Measurements from ENCODE around the gene IL25.

IL25 gene

DNA sequence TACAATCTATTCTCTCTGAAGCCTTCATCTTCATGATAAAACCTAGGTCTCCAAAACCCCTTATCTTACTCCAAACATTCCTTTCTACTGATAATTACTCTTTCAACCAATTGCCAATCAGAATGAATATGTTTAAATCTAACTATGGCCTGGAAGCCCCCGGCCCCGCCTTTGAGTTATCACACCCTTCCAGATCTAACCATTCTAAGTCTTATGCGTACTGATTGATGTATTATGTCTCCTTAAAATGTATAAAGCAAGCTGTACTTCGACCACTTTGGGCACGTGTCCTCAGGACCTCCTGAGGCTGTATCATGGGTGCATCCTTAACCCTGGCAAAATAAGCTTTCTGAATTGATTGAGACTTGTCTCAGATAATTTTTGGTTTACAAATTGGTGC is 37.0 kb upstream of the IL25 start:
- no peak for DNase-seq (ENCODE audit: low spot score)
- no peak for TF ChIP-seq CTCF (IDR thresholded peaks at IDR 0.05)
- Histone ChIP-seq H3K27ac (no peak overlapping the region), H3K4me3 (no peak overlapping the region)

DNA sequence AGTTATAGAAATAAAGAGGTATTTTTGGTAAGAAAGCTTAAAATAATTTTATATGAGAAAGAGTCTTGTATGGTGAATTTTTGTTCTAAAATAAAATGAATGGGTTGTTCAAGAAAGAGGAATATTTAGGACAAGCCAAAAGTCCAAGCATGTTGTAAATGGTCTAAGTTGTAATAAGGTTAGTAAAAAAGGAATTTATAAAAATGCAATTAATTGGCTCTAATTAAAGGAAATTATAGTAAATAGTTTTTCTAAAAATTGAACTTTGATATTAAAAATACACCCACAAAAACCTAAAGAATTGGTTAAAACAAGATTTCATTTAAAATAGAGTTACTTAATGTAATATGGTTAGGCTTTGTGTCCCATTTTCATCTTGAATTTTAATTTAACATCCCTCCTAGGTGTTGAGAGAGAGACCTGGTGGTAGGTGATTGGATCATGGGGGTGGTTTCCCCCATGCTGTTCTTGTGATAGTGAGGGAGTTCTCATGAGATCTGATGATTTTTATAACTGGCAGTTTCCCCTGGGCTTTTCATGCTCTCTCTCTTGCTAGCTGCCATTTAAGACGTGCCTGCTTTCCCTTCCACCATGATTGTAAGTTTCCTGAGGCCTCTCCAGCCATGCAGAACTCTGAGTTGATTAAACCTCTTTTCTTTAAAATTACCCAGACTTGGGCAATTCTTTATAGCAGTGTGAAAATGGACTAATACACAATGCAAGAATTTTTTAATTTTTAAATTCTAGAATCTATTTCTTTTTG is 32.9 kb upstream of the IL25 start:
- no peak overlapping the region for H3K4me3 ChIP-seq
- TF ChIP-seq CTCF (IDR thresholded peaks at IDR 0.05), result no peak
- no peak for DNase-seq (ENCODE audit: low spot score)
- H3K27ac ChIP-seq, result no peak overlapping the region

DNA sequence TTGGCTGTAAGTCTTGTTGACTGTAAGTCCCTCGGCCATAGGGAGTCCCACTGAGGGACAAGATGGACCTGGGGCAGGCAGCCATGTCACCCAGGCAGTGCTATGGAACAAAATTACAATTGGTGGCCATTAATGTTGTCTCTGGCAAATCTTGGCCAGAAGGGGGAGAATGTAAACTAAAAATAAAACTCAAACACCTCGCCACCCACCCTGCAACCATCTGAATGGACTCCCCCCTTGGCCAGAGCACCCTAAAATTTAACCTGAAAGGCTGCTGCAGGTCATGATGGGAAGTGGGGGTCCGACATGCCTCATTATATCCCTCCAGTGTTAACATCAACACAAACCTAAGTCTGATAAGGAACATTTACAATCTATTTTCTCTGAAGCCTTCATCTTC is 28.1 kb upstream of the IL25 start:
- DNase-seq (ENCODE audit: low spot score), result no peak
- TF ChIP-seq CTCF (IDR thresholded peaks at IDR 0.05), result no peak
- Histone ChIP-seq H3K4me3 (no peak overlapping the region), H3K27ac (no peak overlapping the region)

DNA sequence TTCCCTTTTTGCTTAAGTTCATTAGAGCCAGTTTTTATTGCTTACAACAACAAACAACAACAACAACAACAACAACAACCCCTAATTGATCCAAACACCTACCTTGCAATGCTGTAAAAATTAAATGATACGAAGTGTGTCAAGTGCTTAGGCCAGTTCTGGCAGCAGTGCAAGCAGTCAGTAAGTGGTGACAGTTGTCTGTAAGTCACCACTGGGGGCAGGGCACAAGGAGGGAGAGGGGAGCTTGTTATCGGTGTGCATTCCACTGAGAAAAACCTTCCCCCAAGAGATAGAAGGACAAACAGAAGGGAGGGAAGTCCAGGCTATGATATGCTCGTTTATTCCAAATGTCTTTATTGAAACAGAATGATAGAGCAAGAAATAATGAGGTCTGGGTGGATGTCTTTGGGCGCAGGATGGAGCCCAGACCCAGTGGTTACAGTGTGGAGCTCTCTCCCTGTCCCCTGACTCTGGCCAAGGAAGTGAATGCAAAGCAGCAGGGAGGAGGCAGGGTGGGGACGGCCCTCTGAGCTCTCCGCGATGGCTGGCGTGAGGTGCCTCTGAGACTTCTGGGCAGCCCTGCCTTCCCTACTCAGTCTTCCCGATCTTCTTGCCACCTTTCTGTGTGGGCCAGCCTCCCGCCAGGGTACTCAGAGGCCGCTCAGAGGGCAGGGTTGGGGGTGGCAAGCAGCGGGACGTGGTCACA is 26.5 kb upstream of the IL25 start:
- TF ChIP-seq CTCF (IDR thresholded peaks at IDR 0.05), result no peak

DNA sequence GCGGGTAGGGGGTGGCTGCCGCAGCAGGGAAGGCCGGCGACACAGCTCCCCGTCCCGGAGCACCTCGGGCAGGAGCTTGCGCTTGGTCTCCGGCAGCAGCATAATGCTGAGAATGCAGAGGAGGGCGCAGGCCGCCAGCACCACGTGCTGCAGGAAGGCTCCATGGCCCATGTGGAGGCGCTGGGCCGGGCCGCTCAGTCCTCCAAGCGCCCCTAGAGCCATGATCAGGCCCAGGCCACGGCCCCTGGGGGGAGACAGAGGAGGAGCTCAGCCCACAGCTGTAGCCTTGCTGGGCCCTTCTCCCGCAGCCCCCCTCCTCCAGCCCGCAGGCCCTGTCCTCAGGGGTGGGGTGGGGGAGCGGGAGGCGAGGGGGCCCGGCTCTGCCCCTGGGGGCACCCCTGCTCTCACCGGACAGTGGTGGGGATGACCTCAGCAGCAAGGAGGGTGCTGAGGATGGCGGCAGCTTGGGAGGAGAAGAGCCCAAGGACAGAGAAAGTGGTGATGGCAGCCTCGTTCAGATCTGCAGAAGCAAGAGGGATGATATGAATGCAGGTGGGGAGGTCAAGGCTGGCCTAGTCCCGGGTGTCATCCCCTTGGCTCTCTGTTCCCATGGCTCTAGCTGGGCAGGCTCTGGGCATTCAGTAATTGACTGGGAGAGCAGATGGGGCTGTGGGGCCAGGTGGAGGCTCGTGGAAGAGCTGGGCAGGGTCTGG is 25.8 kb upstream of the IL25 start:
- Histone ChIP-seq H3K4me3 (no peak overlapping the region), H3K27ac (no peak overlapping the region)
- no peak for DNase-seq (ENCODE audit: low spot score)
- TF ChIP-seq CTCF (IDR thresholded peaks at IDR 0.05), result no peak

More for the DNA sequence above, 26.5 kb upstream of the IL25 start:
- no peak for DNase-seq (ENCODE audit: low spot score)
- no peak overlapping the region for H3K4me3 ChIP-seq
- no peak overlapping the region for H3K27ac ChIP-seq

- Histone ChIP-seq H3K27ac (no peak overlapping the region), H3K4me3 (no peak overlapping the region)
- DNase-seq (ENCODE audit: low spot score), result no peak
- no peak for TF ChIP-seq CTCF (IDR thresholded peaks at IDR 0.05)
These were observed 25.0 kb upstream of the IL25 start for GRCh38 chr14:23347406-23348296.
